B cell (primary cell): ENCODE data around the gene SEMA4A. TPM values are rescaled to one million over a fixed set of nuclear protein-coding genes. Genes with fewer than 3 reads are reported as not detected.

Experiments used
- ATAC-seq: fragments of 200-7000 bp; cut with Tn5 transposase; one replicate; pipeline ENCODE4 v1.10.0; 2021; ENCODE audit warnings: low read depth, mild to moderate bottlenecking, moderate number of reproducible peaks, moderate library complexity
- CTCF ChIA-PET: fragments of 350-600 bp; sonication (Branson Sonifier 250); formaldehyde crosslinking; loops from one replicate; lab custom pipeline; 2021; ENCODE audit warnings: antibody characterized with exemption, inconsistent platforms; lab: Charles Lee
- POLR2A ChIA-PET: fragments of 350-600 bp; sonication (Branson Sonifier 250); formaldehyde crosslinking; loops from one replicate; lab custom pipeline; 2021; ENCODE audit warnings: antibody characterized with exemption; lab: Charles Lee
- DNase-seq: peaks from one replicate; pipeline ENCODE4 v3.0.0; 2013
- H2AFZ ChIP-seq: 2 replicates; pipeline ENCODE4 v1.6.1; 2012; ENCODE audit warnings: mild to moderate bottlenecking, low read depth, low read length; ENCODE audit not compliant: insufficient read depth, poor library complexity, severe bottlenecking
- H3K27ac ChIP-seq, 2 donors: 1 replicate in 1 of 2; 2 replicates in 1 of 2; pipeline ENCODE4 v1.5.1; 2012 to 2013; ENCODE audit warnings: low read length in 2 of 2, mild to moderate bottlenecking in 2 of 2, moderate library complexity in 1 of 2
- H3K27me3 ChIP-seq, 4 experiments: fragments of 200-600 bp in 1 of 4; sonication (generic) in 1 of 4; replicated peaks in 1 of 4; 1 replicate in 2 of 4; 2 replicates in 2 of 4; pipeline versions ENCODE4 v1.6.1 to v1.7.0; 2013 to 2016; ENCODE audit warnings: low read length in 3 of 4, mild to moderate bottlenecking in 2 of 4, mixed read lengths in 1 of 4, moderate library complexity in 1 of 4; ENCODE audit not compliant: insufficient read depth in 4 of 4, control insufficient read depth in 3 of 4; ENCODE audit errors: control extremely low read depth in 1 of 4
- H3K36me3 ChIP-seq, 2 experiments: replicated peaks in 1 of 2; 1 replicate in 1 of 2; 2 replicates in 1 of 2; pipeline versions ENCODE4 v1.6.1 to v1.7.1; 2013; ENCODE audit warnings: low read length in 1 of 2; ENCODE audit not compliant: insufficient read depth in 2 of 2, control insufficient read depth in 1 of 2; ENCODE audit errors: control extremely low read depth in 1 of 2, extremely low read depth in 1 of 2
- H3K4me1 ChIP-seq, 2 donors: fragments of 200-600 bp in 1 of 2; sonication (generic) in 1 of 2; 1 replicate in 1 of 2; 2 replicates in 1 of 2; pipeline versions ENCODE4 v1.5.1 to v1.6.1; 2013 to 2017; ENCODE audit warnings: low read length in 2 of 2; ENCODE audit not compliant: control insufficient read depth in 2 of 2, insufficient read depth in 2 of 2
- H3K4me2 ChIP-seq: replicated peaks from 2 replicates; pipeline ENCODE3; 2012; ENCODE audit warnings: mild to moderate bottlenecking, low read depth, low read length; ENCODE audit not compliant: poor library complexity, severe bottlenecking
- H3K4me3 ChIP-seq, 5 experiments: fragments of 200-600 bp in 1 of 5; sonication (generic) in 1 of 5; 1 replicate in 3 of 5; 2 replicates in 2 of 5; pipeline versions ENCODE4 v1.5.1 to v1.7.0; 2011 to 2016; ENCODE audit warnings: low read length in 4 of 5, mild to moderate bottlenecking in 4 of 5, low read depth in 2 of 5, control low read depth in 1 of 5, moderate library complexity in 1 of 5; ENCODE audit not compliant: insufficient read depth in 1 of 5; ENCODE audit errors: control extremely low read depth in 1 of 5, extremely low read depth in 1 of 5
- H3K79me2 ChIP-seq: fragments of 200-600 bp; sonication (generic); one replicate; pipeline ENCODE4 v1.6.0; 2016; ENCODE audit warnings: low read length; ENCODE audit not compliant: control insufficient read depth, insufficient read depth
- H3K9ac ChIP-seq: fragments of 200-600 bp; sonication (generic); 2 replicates; pipeline ENCODE4 v1.6.1; 2017; ENCODE audit warnings: mild to moderate bottlenecking, low read length, moderate library complexity
- H3K9me3 ChIP-seq, 3 donors: one replicate each; pipeline versions ENCODE4 v1.6.1 to v1.7.1; 2013; ENCODE audit warnings: low read length in 2 of 3; ENCODE audit not compliant: control insufficient read depth in 2 of 3, insufficient read depth in 1 of 3; ENCODE audit errors: control extremely low read depth in 1 of 3
- H4K20me1 ChIP-seq: 2 replicates; pipeline ENCODE4 v1.6.0; 2012; ENCODE audit warnings: mild to moderate bottlenecking, low read length; ENCODE audit not compliant: insufficient read depth, control insufficient read depth, poor library complexity, severe bottlenecking
- H3K27ac Mint-ChIP-seq: one replicate; pipeline ENCODE4 v1.8.0; 2021; ENCODE audit warnings: mixed read lengths
- H3K27me3 Mint-ChIP-seq: one replicate; pipeline ENCODE4 v1.8.0; 2021; ENCODE audit warnings: mixed read lengths
- H3K4me1 Mint-ChIP-seq: one replicate; pipeline ENCODE4 v1.8.0; 2021; ENCODE audit warnings: mixed read lengths
- H3K4me3 Mint-ChIP-seq: one replicate; pipeline ENCODE4 v1.8.0; 2021; ENCODE audit warnings: mixed read lengths
- H3K9me3 Mint-ChIP-seq: one replicate; pipeline ENCODE4 v1.8.0; 2022; ENCODE audit warnings: mixed read lengths; ENCODE audit not compliant: insufficient read depth
- CTCF ChIP-seq: fragments of 200-600 bp; IDR thresholded peaks from one replicate; pipeline ENCODE4 v1.8.0; 2022; ENCODE audit warnings: antibody characterized with exemption, mild to moderate bottlenecking
- EZH2 ChIP-seq: IDR thresholded peaks from 2 replicates; pipeline ENCODE4 v1.6.1; 2012; ENCODE audit warnings: borderline replicate concordance, low read depth, mild to moderate bottlenecking, moderate library complexity, low read length; ENCODE audit not compliant: insufficient read depth, poor library complexity, severe bottlenecking
- WGBS: methylation state at CpG from one replicate; pipeline ENCODE4 v1.1.5; 2013; ENCODE audit warnings: missing lambda C conversion rate; ENCODE audit not compliant: insufficient coverage; 5-methylcytosine and 5-hydroxymethylcytosine counted together
- intact Hi-C: fragments of 100-400 bp; cut with micrococcal nuclease; formaldehyde crosslinking; loops from one replicate; pipeline ENCODE4 v1.10.0; 2022
- polyA plus RNA-seq: library from polyadenylated mRNA; depleted of rRNA; stranded (reverse); fragments of >200 nt; gene quantifications from 2 replicates; pipeline ENCODE4 v1.2.3, GENCODE V29; 2012
- total RNA-seq, 2 donors: library from RNA; stranded (reverse); fragments of 120-200 nt in 1 of 2; gene quantifications; 1 replicate in 1 of 2; 2 replicates in 1 of 2; pipeline versions ENCODE4 v1.2.3 to v1.2.4, GENCODE V29; 2013 to 2022

SEMA4A gene
- total and polyA plus RNA-seq, 2 donors (not counting 1 experiment from before 2014, with no cell fraction given), result 9.2 to 15.5 TPM

GRCh38 chr1:156155756-156156510 lies 2.5 kb downstream of the SEMA4A start:
- intact Hi-C loops, result loop anchor here (2.0 kb wide), 1 partner anchor 57 kb away; the partner anchor contains the start of gene PMF1
- POLR2A ChIA-PET, result interaction anchor here (2.5 kb wide), 1 partner anchor 37 kb away, joined by 10 read pairs; the partner anchor contains the start of gene SLC25A44
- H3K4me3 Mint-ChIP-seq, result peak overlapping the region; percentile 40

More at GRCh38 chr1:156155756-156156510, 2.5 kb downstream of the SEMA4A start:
- TF ChIP-seq CTCF (no peak), EZH2 (no peak)
- no peaks in the 10 kb centered on the region for H4K20me1 ChIP-seq
- H3K36me3 ChIP-seq, result no peaks in the 10 kb centered on the region
- no peak overlapping the region for H2AFZ ChIP-seq
- H3K4me1 ChIP-seq, result peaks cover 78 to 100% of the 10 kb centered on the region in 2 donors
- H3K9me3 ChIP-seq, result no peaks in the 10 kb centered on the region
- DNase-seq, result peak; percentile 51
- Mint-ChIP-seq H3K4me1 (peaks cover 91% of the 10 kb centered on the region), H3K27me3 (peaks cover 27% of the 10 kb centered on the region), H3K9me3 (no peaks in the 10 kb centered on the region), H3K27ac (peak overlapping the region; percentile 57)
- 32% methylated on average over 8 of the region's 12 CpGs for WGBS
- ATAC-seq, result no peak
- peak overlapping the region; percentile 96 for H3K4me2 ChIP-seq
- H3K79me2 ChIP-seq, result peaks cover 28% of the 10 kb centered on the region
- H3K9ac ChIP-seq, result no peak overlapping the region
- no peak overlapping the region for H3K27ac ChIP-seq
- CTCF ChIA-PET, result interaction anchor here (0.5 to 4.0 kb wide), 7 partner anchors 9 to 589 kb away, joined by 3 to 39 read pairs (median 3); partner anchors contain the start of gene SLC25A44
- peak overlapping the region in 1 of 5 experiments; percentile 71 for H3K4me3 ChIP-seq
- peaks cover 0 to 27% (median 7%) of the 10 kb centered on the region in 4 experiments for H3K27me3 ChIP-seq
